Tibial artery (tissue), 4 donors: ENCODE measurements around the gene ZNF385D.

Source experiments
- DNase-seq, 2 donors: peaks; one replicate each; pipeline ENCODE4 v3.0.0-alpha.2; 2019
- H3K27ac ChIP-seq, 2 donors: fragments of 200-600 bp; sonication (generic) in 1 of 2; 1 replicate in 1 of 2; 2 replicates in 1 of 2; pipeline ENCODE4 v1.5.1; 2018 to 2019; ENCODE audit warnings: mild to moderate bottlenecking in 1 of 2
- H3K27me3 ChIP-seq, 2 donors: fragments of 200-600 bp; sonication (generic) in 1 of 2; one replicate each; pipeline versions ENCODE4 v1.5.1 to v1.6.0; 2016 to 2019
- H3K36me3 ChIP-seq, 3 donors: fragments of 200-600 bp; sonication (generic) in 2 of 3; one replicate each; pipeline ENCODE4 v1.5.1; 2016 to 2019; ENCODE audit warnings: mild to moderate bottlenecking in 2 of 3
- H3K4me1 ChIP-seq, 4 donors: fragments of 200-600 bp; sonication (generic) in 2 of 4; 1 replicate in 3 of 4; 2 replicates in 1 of 4; pipeline ENCODE4 v1.5.1; 2016 to 2019
- H3K4me3 ChIP-seq, 2 donors: fragments of 200-600 bp; sonication (generic) in 1 of 2; 1 replicate in 1 of 2; 2 replicates in 1 of 2; pipeline ENCODE4 v1.5.1; 2018 to 2019; ENCODE audit warnings: mild to moderate bottlenecking in 2 of 2
- H3K9me3 ChIP-seq, 3 donors: fragments of 200-600 bp; sonication (generic) in 1 of 3; one replicate each; pipeline ENCODE4 v1.5.1; 2016 to 2019
- intact Hi-C: fragments of 100-400 bp; cut with DNase I; formaldehyde crosslinking; loops from one replicate; pipeline ENCODE4 v1.15.0; 2023; ENCODE audit warnings: low total_unique reads
- TF ChIP-seq, protein P1 (sequence below), 2 experiments: fragments of 200-600 bp in 1 of 2; fragments of 450-650 bp in 1 of 2; IDR thresholded peaks; one replicate each; pipeline ENCODE4 v1.5.1; 2017 to 2019; ENCODE audit warnings: antibody characterized with exemption in 2 of 2, mild to moderate bottlenecking in 1 of 2, moderate library complexity in 1 of 2

The ZNF385D gene

DNA sequence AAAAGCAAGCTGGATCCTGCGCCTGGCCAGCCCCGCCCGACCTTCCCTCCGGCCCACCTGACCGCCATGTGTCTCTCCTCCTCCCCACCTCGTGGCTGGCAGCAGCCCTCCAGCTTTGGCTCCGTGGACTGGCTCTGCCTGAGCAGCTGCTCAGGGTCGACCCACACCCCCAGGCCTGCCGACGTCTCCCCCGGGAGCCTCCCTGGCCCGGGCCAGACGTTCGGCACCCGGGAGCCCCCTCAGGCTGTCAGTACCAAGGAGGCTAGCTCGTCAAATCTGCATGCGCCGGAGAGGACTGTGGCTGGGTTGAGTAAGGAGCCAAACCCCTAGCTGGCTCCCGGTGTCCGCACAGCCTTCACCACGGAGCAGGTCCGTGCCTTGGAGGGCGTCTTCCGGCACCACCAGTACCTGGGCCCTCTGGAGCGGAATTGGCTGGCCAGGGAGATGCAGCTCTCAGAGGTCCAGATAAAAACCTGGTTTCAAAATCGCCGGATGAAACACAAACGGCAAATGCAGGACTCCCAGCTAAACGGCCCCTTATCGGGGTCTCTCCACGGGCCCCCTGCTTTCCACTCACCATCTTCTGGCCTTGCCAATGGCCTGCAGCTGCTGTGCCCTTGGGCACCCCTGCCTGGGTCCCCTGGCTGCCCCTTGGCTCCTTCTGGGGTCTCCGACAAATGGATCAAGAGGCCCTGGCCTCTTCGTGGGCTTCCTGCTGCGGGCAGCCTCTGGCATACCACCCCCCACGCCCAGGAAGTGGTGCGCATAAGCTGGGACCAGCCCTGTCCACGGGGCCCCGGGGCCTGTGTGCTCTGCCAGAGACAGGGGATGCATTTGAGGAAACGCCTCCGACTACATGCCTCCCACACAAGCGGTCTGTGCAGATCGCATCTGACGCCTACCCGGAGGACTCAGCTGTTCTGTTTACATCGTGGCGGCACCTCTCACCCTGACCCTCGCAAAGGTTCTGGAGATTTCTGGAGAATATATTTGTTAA lies 345.0 kb downstream of the ZNF385D start:
- DNase-seq = no peak
- H3K27me3 ChIP-seq = no peaks in the 10 kb centered on the region
- intact Hi-C loops = no loop called here

DNA sequence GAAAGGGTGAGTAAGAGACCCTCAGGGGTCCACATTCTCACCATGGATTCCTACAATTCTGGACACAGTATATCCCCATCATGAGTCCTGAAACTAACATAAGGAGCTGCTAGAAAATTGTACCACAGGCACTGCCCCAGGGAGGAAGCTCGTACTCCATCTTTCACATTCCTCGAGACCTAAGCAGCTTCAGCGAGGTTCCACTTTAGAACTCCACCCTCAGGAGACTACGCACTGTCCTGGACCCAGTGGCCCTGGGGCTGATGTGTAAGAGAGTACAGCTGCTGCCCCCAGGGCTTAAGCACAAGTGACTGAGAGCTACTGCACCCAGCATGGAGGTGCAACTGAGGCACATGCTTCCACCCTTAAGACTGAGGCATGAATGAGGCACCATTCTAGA lies 352.5 kb downstream of the ZNF385D start:
- Histone ChIP-seq H3K9me3 (no peaks in the 10 kb centered on the region), H3K4me1 (peaks cover 0 to 10% (median 0%) of the 10 kb centered on the region in 4 donors), H3K4me3 (no peak overlapping the region), H3K27ac (no peak overlapping the region), H3K36me3 (no peaks in the 10 kb centered on the region), H3K27me3 (no peaks in the 10 kb centered on the region)
- no peak for DNase-seq
- intact Hi-C loops = no loop called here
- TF ChIP-seq, protein P1, sequence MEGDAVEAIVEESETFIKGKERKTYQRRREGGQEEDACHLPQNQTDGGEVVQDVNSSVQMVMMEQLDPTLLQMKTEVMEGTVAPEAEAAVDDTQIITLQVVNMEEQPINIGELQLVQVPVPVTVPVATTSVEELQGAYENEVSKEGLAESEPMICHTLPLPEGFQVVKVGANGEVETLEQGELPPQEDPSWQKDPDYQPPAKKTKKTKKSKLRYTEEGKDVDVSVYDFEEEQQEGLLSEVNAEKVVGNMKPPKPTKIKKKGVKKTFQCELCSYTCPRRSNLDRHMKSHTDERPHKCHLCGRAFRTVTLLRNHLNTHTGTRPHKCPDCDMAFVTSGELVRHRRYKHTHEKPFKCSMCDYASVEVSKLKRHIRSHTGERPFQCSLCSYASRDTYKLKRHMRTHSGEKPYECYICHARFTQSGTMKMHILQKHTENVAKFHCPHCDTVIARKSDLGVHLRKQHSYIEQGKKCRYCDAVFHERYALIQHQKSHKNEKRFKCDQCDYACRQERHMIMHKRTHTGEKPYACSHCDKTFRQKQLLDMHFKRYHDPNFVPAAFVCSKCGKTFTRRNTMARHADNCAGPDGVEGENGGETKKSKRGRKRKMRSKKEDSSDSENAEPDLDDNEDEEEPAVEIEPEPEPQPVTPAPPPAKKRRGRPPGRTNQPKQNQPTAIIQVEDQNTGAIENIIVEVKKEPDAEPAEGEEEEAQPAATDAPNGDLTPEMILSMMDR (IDR thresholded peaks at IDR 0.05) = no peak

More for the DNA sequence above, 345.0 kb downstream of the ZNF385D start:
- no peaks in the 10 kb centered on the region for H3K4me1 ChIP-seq
- H3K9me3 ChIP-seq = peaks cover 0 to 8% (median 0%) of the 10 kb centered on the region in 3 donors
- no peak overlapping the region for H3K27ac ChIP-seq
- no peaks in the 10 kb centered on the region for H3K36me3 ChIP-seq
- no peak overlapping the region for H3K4me3 ChIP-seq
- TF ChIP-seq, protein P1 (IDR thresholded peaks at IDR 0.05) = no peak

DNA sequence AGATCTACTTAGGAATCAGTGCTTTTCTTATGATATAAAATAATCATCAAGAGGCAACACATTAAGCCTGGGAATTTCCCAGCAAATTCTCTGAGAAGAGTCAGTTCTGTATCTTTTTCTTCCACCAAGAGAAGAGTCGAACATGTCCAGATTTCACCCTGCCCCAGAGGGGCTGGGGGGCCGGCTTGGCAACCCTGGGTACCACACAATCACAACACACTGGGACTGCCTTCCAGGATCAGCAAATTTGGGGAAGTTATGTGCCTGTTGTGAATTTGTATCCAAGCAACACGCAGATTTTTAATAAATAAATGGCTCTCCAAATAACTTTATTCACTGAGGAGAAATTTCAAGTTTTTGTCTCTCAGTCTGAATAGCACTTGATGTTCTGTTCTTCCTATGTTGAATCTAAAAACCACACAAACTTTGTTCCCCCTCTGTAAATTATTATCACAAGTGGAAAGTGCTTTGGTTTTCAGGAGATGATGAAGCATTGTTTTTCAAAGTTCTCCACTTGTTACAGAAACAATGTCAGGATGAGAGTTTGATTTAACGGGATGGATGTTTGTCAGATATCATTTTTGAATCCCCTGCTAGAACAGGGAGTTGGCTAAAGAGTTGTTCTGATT lies 357.2 kb downstream of the ZNF385D start:
- intact Hi-C loops = no loop called here
- Histone ChIP-seq H3K36me3 (no peaks in the 10 kb centered on the region), H3K4me3 (no peak overlapping the region), H3K27ac (peak overlapping the region in 1 of 2 donors; percentile 49), H3K27me3 (no peaks in the 10 kb centered on the region), H3K4me1 (peaks cover 0 to 21% (median 0%) of the 10 kb centered on the region in 4 donors), H3K9me3 (no peaks in the 10 kb centered on the region)
- no peak for DNase-seq
- TF ChIP-seq, protein P1 (IDR thresholded peaks at IDR 0.05) = no peak

DNA sequence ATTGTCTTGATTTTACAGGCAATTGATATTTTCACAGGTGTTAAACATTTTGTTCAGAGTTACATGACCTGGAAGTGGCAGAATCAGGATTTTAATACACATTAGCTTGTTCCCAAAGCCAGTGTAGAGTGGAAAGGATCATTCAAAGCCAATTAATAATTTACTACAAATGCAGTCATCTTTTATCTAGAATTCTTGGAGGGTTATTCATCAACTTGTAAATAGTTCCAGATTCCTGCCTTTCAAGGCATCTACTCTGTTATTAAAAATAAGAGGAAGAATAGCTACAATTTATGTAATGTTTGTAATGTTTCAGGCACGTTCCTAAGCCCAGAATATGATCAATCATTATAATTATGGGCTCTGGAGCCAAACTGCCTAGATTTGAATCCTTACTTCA lies 358.5 kb downstream of the ZNF385D start:
- intact Hi-C loops = no loop called here
- no peak for DNase-seq
- Histone ChIP-seq H3K27ac (no peak overlapping the region), H3K36me3 (no peaks in the 10 kb centered on the region), H3K9me3 (no peaks in the 10 kb centered on the region), H3K27me3 (no peaks in the 10 kb centered on the region), H3K4me1 (peaks cover 0 to 21% (median 0%) of the 10 kb centered on the region in 4 donors), H3K4me3 (no peak overlapping the region)
- TF ChIP-seq, protein P1 (IDR thresholded peaks at IDR 0.05) = no peak

DNA sequence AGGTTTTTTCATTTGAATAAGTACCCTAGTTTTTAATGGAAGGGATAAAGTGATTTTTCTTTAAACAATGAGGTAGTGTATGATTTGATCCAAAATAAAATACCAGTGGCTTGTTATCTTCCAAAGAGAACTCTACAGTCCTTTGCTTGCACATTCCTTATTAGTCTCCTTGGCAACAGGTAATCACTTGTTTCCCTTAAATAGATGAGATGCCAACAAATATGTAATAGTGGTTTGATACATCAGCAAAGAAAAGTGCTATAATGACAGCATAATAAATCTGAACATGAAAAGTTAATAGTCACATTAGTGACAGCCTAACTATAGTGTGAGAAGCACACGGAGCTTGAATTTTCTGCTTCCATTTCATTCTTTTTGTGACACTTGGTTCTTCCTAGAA lies 360.2 kb downstream of the ZNF385D start:
- peaks cover 0 to 21% (median 0%) of the 10 kb centered on the region in 4 donors for H3K4me1 ChIP-seq
- H3K27me3 ChIP-seq = no peaks in the 10 kb centered on the region
- TF ChIP-seq, protein P1 (IDR thresholded peaks at IDR 0.05) = no peak
- no peak overlapping the region for H3K27ac ChIP-seq
- H3K9me3 ChIP-seq = no peaks in the 10 kb centered on the region
- DNase-seq = no peak
- no peaks in the 10 kb centered on the region for H3K36me3 ChIP-seq
- intact Hi-C loops = no loop called here
- H3K4me3 ChIP-seq = no peak overlapping the region
